HG03378 (cell line): ENCODE results near the gene ZBTB7C.

Source experiments
- ATAC-seq: cut with Tn5 transposase; IDR thresholded peaks from one replicate; pipeline ENCODE4 v1.9.1; 2021; ENCODE audit warnings: mild to moderate bottlenecking, moderate library complexity; ENCODE audit not compliant: unreplicated experiment

ZBTB7C gene

DNA sequence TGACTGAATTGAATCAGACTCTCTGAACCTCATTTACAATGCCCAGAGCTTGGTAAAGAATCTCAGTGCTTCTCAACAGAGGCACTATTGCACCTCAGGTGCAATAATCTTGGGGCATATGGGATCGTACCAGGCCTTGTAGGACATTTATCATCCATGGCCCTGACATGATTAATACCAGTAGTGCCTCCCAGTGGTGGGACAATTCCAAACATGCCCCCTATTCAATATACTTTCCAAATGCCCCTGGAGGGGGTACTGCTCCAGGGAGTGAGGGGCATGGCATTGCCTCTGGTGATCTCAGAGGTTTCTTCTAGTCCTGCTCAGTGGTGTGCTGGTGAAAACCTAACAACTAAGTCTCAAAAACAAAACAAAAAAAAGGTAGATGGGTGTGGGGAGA is 303.9 kb downstream of the ZBTB7C start:
- ATAC-seq: no peak

DNA sequence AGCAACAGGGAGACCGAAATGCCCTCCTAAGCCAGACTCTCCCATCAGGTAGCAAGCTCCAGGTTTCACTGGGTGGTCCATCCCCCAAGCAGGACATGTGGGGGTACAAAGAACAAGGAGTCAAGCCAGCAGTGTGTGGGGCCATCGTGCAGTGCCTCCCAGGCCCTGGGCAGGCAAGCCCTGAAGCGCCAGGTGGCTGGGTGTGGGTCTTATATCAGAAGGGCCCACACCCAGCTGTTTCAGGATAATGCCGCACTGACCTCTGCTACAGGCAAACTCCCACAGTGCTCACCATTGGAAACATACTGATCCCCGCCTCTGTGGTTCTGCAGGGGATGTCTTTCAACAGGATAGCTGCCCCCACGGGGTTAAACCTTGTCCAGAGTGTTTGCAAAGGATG is 304.5 kb downstream of the ZBTB7C start:
- no peak for ATAC-seq

DNA sequence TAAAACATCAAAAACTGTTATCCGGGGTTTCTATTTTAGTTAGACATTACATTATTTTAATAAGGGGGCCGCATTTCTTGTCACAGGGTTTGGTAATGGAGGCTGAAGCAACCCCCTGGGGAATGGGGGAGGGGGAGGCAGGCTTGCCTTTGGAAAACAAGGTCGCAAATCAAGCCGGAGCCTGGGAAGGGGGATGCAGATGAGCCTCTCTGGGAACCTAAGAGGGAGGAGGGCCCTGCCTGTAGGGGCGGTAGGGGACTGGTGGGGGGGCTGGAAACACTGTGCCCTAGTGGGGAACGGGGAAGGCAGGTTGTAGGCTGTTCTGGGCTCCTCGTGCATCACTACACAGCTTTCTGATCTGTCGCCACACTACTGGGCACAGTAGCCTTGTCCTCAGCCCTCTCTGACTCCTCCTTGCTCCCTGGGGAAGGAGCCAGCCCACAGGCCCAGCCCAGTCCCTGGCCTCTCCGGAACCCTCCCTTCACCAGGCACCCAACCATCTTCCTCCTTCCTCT is 308.5 kb downstream of the ZBTB7C start:
- no peak for ATAC-seq

- no peak for ATAC-seq
Measured at GRCh38 chr18:48100165-48100575, 309.0 kb downstream of the ZBTB7C start.

- no peak for ATAC-seq
Measured at GRCh38 chr18:48099481-48100164, 309.6 kb downstream of the ZBTB7C start.

DNA sequence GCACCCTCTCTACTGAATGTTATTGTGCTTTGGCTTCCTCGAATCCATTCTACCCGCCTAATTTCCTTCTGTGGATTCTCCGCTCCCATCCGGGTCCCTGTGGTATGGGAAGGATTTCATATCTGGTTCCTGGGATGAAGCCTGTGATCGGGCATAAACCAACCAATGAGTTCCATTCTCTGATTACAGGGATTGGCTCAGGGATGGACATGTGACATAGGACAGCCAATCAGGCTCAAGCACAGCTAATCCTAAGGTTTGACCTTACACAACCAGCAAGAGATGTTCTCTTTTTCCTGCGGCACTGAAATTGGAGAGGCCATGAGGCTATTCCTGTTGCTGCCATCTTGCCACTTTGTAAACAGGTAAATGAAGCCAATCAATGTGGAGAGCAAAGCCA is 310.6 kb downstream of the ZBTB7C start:
- no peak for ATAC-seq

DNA sequence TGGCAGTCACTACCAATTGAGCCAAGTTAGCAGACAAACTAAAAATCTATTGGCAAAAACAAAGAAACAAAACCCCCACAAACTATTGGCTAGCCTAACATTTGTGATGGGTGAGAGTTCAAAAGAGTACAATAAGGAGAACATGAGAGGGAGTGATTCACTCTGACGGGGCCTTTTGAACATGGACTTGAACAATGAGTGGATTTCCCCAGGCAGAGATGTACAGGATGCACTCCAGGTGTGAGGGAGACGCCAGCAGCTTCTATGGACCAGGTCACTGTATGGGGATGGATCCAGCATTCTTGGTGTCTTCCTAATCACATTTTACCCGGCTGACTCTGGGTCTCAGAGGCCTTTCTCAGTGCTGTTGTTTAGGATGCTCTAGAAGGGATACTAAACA is 311.2 kb downstream of the ZBTB7C start:
- ATAC-seq: no peak

GRCh38 chr18:48095726-48096125 is 313.5 kb downstream of the ZBTB7C start:
- no peak for ATAC-seq

DNA sequence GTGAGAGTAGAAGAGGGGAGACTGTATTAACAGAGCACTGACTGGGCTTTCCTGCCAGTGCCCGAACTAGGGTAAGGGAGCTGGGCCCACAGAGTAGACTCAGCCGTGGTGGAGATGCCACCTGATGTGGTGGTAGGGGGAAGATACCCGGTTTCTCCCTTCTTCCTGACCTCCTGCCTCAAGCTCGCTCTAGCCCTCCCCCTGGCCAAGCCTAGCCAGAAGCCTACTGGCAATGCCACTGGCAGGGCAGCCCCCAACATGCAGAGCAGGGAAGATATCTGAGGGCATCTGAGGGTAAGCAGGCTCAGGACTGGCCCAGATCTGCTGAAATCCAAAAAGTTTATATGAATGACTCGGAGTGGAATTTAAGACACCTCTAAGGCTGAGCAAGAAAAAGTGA is 316.1 kb downstream of the ZBTB7C start:
- no peak for ATAC-seq

DNA sequence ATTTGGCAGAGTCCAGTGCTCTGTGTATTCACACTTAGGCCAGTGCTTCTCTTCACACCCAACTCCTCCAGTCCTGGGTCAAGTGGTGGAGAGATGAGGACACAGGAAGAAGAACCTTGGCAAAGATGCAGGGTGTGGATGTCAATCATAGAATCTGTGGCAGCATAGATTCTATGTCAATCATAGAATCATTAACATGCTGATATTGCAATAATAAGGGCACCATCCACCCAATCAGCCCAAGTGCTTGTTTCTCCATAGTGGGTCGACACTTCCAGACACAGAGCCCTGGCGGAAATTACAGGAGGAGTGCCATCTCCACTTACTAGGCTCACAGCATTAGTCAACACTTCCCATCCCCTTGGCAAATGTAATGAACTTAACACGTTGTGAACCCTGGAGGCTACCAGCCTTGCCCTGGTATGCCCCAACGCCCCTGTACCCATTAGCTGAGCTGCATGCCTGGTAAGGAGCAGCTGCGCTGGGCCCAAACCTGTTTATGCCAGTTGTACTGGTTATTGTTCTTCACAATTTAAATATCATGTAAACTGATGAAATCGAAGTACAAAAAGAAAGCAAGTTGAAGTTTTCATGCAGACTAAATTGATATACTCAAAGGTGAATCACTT is 317.2 kb downstream of the ZBTB7C start:
- no peak for ATAC-seq

DNA sequence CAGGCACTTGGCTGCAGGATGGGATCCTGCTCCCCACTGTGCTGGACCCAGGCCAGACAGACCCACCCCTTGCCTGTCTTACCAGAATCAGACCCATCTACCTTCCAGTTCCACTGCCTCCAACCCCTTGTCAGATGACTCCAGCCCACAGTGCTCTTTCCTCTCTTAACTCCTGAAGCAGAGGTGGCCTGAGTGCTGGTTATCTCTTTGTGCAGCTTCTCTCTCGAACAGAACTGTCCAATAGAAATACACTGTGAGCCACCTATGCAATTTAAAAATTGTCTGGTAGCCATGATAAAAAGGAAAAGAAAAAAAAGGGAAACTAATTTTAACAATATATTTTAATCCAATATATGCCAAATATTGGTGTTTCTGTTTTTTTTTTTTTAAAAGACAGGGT is 318.5 kb downstream of the ZBTB7C start:
- no peak for ATAC-seq

DNA sequence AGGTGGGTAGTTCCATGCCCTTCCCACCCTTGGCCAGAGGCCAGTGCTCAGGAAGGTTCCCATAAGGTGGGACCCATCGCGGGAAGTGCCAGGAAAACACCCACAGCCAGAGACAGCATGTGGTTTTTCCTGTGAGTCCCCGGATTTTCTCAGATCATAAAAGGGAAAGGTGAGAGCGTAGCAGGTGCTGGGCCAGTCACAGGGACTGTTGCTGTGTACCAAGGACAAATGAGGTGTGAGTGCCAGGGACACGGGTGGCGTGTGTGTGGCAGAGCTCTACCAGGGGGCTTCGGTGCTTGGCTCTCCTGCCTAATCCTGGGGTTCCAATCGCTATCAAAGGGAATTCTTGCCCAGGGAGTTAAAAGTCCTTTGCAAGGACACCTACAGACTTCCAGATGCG is 319.2 kb downstream of the ZBTB7C start:
- ATAC-seq: no peak

DNA sequence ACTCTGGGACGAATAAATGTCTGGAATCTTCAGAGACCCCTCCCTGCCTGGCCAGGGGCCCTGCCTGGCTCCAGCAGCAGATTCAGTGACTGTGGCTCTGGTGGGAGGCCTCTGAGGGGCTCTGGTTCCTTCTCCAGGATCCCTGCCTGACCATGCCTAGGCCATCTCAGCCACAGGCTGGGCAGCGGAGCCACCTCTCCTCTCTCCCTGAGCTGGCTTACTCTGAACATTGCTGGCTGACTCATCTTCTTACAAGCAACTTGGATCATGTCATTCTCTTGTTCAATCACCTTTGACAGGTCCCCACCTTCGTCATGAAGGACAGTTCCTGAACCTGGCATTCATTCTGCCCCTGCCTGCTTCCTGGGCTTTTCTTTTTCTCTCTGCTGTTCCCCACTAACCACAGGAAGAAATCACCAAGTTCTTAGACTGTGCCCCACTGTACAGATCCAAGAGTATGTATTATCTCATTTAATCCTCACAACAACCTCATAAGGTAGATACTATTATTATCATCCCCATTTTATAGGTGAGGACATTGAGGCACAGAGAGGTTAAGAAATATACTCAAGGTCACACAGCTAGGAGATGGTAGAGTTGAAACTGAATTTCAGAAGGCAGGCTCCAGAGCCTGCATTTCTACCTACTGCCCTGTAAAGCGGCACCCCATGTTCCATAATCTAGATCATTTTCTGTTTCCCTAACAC is 323.2 kb downstream of the ZBTB7C start:
- ATAC-seq: no peak

DNA sequence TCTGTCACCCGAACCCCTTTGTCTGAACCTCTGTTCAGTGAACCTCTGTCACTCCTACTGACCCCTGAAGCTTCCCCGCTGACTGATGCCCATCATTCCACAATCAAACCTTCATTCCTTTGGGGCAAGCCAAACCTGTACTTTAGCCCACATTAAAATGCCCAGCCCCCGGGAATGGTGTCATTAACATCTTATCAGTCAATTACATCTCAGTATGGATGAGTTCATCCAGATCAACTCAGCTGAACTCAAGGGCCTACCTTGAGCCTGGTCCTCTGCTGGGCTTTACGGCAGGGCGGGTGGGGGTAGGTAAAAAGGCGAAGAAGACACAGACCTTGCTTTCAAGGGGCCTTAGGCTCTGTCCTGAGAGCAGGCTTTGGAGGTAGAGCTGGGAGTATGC is 324.3 kb downstream of the ZBTB7C start:
- ATAC-seq: no peak

- ATAC-seq: no peak
Measured at GRCh38 chr18:48084041-48084757, 325.0 kb downstream of the ZBTB7C start.

DNA sequence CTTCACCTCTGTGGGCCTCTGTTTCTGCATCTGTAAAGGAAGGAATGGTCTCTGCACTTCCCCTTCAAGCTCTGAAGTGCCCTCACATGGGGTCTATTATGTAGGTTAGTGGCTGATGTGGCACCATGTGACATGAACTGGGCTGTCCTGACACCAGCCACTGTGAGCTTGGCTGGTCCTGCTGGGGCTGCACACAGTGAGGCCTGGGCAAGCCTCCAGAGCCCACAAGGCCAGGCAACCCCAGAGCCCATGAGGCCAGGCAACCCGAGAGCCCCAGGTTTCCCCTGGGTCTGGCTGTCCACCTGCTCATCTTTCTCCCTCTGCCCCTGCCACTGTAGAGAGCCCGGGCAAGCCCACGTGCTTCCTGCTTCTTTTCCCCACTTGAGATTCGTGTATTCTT is 328.6 kb downstream of the ZBTB7C start:
- no peak for ATAC-seq

DNA sequence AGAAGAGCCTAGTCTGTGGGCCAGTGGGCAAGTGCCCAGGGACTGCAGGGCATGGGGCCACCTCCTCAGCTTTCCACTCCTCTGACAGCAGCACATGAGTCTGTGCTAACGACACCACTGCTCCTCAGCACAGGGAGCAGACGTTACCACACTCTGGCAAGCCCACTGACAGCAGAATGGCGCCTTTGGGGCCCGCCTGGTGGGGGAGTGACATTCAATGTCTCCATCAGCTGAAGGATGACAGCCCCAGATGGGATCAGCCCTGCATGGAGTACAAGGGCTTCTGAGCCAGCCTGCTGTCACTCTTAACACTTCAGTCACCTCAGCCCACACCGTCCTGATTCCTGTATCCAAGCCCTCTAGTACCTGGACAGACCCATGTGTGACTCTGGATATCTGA is 329.3 kb downstream of the ZBTB7C start:
- ATAC-seq: no peak

DNA sequence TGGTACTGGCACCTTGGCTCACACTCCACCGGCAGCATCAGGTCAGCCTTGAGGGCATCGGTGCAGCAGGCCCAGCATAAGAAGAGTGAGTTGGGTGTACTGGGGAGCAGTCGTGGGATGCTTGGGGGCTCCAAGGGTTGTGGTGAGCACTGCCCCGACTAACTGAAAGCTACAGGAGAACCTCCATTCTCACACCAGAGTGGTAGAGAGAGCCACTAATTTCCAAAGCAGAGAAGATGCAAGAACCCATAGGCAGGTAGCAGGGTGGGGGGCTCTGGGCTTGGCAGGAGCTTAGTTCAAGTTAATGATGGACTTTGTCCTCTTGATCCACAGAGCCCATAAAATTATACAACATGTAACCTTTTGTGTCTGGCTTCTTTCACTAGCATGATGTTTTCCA is 330.7 kb downstream of the ZBTB7C start:
- ATAC-seq: no peak

DNA sequence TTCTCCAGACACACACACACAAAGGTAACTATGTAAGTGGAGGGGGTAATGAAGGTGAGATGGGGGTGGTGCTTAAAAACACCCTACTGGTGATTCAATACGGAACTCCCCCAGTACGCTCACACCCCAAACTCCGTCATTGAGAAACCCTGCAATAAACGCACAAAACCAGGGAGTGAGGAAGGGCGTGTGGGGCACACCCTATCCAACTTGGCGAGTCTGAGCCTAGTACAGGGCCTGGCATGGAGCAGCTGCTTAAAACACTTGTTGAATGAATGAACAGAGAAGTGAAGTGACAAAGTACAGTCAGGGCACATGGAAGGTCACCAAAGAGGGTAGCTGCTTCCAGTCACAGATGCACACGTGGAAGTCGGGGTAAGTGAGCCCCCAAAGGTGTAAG is 331.9 kb downstream of the ZBTB7C start:
- no peak for ATAC-seq

- no peak for ATAC-seq
Measured at GRCh38 chr18:48076461-48076860, 332.7 kb downstream of the ZBTB7C start.

- no peak for ATAC-seq
Measured at GRCh38 chr18:48075707-48076093, 333.5 kb downstream of the ZBTB7C start.
